GM21526 (cell line): ENCODE measurements around the gene SLC40A1.

Experiments
- ATAC-seq: cut with Tn5 transposase; IDR thresholded peaks from one replicate; pipeline ENCODE4 v1.9.1; 2021; ENCODE audit warnings: moderate library complexity; ENCODE audit not compliant: unreplicated experiment, low FRiP score

SLC40A1 gene

GRCh38 chr2:189519631-189520387, 60.8 kb downstream of the SLC40A1 start:
- no peak for ATAC-seq

- no peak for ATAC-seq
These were observed 62.6 kb downstream of the SLC40A1 start for GRCh38 chr2:189517847-189518535.

GRCh38 chr2:189516546-189516945, 64.0 kb downstream of the SLC40A1 start:
- ATAC-seq: no peak

GRCh38 chr2:189515264-189515663, 65.3 kb downstream of the SLC40A1 start:
- ATAC-seq: no peak

- no peak for ATAC-seq
These were observed 66.5 kb downstream of the SLC40A1 start for GRCh38 chr2:189514104-189514503.

- no peak for ATAC-seq
These were observed 67.7 kb downstream of the SLC40A1 start for GRCh38 chr2:189512879-189513278.

- no peak for ATAC-seq
These were observed 68.6 kb downstream of the SLC40A1 start for GRCh38 chr2:189511960-189512319.

GRCh38 chr2:189511210-189511959, 69.2 kb downstream of the SLC40A1 start:
- ATAC-seq: no peak
